CD1c-positive myeloid dendritic cell (primary cell): ENCODE measurements around the gene TOM1L2.
"Not testable (repeated sequence)": the region's sequence is repeated elsewhere in the genome, so short reads cannot be mapped to it uniquely, and the experiment has no call there.

Experiments used
- DNase-seq: peaks from one replicate; pipeline ENCODE4 v3.0.0-alpha.2; 2016; ENCODE audit errors: extremely low spot score

Gene TOM1L2

DNA sequence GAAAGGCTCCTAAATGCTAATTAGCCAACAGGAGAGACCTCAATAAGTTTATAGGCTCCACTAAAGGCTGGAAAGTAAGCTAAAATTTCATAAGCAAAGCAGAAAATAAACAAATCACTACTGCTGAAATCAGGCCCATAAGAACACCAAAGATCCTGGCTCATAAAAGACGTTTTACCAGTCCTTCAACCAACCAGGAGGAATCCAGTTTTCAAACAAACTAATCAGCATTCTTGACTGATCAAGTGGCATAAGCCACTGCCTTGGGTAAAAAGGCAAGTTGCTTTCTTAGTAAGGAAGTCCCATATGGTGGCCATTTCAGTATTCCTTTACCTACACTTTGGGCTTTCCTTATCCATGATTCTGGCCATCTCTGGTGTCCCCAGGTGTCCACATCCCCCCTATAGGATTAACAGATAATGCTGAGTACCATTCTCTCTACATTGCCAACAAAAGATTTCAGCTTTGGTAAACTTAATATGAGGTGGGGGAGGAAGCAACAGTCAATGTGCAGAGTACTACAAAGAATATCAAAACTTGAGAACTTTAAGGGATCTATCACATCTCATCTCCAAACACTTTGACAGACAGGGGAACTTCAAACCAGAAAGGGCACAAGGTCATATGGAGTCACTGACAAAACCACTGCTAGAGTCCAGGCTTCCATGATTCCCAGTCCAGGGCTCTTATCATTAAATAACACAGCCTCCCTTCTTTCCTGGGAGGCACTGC lies 1.3 kb downstream of the TOM1L2 start:
- DNase-seq, result no peak

DNA sequence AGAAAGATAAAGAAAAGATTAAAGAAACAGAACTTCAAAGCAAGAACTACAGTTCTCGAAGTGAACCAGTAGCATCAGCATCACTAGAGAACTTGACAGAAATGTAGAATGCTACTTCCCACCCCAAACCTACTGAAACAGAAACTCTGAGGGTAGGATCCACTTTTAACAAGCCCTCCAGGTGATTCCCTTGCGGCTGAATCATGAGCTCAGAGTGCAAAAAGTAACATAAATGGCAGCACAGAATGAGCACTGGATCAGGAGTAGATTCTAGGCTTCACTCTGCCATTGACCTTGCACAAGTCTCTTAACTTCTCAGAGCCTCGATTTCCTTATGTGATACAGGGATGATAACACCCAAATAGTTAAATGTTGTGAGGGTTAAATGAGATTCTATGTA lies 5.8 kb downstream of the TOM1L2 start:
- no peak for DNase-seq

DNA sequence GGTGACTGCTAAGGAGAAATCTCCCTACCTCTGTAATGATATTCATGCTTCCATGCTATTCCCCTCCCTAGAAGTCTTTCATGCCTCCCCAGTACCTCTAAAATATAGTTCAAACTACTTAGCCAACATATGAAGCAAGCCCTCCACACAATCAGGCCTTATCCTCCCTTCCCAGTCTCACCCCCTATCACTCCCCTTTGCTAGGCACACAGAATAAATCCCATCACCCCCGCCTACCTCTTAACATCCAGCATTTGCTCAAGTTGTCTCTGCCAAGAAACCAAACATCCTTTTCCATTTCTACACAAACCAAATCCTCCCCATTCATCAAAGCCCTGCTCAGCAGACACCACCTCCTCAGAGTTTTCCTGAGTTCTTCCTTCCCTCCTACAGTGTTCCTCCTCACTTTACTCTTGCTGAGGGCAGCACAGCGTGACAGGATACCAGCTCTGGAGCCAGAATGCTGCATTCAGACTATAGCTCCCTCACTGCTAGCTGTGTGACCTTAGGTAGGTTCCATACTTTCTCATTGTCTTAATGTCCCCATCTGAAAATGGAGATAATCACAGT lies 7.0 kb downstream of the TOM1L2 start:
- no peak for DNase-seq

DNA sequence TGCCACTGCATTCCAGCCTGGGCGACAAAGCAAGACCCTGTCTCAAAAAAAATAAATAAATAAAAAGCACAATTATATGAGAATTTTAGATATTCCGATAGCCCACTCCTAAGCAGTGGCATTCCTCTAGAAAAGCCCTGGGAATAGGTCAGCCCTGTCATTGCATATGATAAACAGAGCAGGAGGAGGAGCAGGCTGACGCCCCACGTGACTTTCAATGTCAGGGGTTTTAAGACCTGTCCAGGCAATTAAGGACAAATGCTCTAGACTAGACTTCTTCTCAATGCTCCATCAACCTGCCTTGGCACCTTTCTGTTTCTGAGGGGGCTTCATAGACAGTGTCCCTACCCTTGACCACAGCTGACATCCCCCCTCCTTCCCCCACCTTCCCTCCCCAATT lies 7.5 kb downstream of the TOM1L2 start:
- DNase-seq, result no peak

DNA sequence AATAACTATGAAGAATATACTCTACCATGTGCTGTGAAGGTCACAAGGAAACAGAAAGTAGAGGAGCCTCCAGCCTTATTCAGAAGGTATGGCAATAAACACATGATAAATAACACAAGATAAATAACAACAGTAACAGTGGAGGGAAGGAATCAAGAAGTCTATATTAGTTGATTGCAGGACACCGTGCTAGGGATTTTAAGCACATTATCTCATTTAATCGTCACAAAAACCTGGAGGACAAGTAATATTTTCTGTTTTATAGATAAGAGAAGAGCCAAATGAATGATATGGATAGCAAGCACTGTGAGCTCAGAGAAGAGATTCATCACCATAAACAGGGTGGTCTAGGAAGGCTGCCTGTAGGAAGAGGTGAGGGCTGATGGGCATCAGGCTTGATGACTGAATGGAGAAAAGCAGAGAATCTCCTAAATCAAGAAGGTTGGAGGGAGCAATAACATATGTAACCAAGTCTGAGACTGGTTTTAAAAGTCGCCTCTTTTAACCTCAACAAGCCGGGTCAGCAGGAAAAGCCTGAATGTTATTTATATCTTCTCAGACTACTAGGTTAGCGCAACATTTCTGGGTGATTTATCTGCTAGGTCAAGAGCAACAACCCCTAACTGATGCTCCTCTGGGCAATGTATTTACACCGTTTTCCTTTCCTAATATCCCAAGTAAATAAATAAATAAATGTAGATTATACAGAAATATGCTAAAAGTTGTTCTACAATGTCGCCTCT lies 8.3 kb downstream of the TOM1L2 start:
- no peak for DNase-seq

DNA sequence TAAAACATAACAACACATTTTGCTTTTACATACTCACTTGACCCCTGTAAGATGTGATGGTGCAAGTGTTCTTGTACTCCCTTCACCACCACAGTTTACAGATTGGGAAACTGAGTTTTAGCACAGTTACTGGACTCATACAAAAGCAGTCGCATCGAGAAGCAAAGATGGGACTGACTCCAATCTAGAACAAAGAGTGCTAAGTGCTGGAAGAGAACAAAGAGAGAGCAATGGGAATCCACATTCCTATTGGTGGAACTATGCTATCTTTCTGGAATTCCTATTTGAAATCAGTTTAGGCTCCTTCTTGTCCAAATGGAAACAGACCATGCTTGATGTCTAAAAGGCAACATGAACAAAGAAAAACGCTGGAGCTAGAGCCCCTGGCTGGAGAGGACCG lies 9.1 kb downstream of the TOM1L2 start:
- no peak for DNase-seq

DNA sequence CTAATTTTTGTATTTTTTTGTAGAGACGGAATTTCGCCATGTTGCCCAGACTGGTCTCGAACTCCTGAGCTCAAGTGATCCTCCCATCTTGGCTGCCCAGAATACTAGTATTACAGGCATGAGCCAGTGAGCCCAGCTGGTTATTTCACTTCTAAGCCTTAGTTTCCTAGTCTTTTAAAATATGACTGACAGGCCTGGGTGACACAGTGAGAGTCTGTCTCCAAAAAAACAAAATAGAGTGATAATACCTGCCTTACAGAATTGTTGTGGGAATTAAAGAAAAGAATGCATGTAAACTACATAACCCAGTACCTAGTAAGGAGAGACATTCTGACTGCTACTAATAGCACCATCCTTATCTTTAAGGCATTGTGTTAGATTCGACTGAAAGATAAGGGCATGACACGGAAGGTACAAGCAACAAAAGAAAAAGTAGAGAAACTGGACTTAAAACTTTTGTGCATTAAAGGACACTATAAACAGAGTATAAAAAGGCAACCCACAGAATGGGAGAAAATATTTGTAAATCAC lies 11.6 kb downstream of the TOM1L2 start:
- no peak for DNase-seq

DNA sequence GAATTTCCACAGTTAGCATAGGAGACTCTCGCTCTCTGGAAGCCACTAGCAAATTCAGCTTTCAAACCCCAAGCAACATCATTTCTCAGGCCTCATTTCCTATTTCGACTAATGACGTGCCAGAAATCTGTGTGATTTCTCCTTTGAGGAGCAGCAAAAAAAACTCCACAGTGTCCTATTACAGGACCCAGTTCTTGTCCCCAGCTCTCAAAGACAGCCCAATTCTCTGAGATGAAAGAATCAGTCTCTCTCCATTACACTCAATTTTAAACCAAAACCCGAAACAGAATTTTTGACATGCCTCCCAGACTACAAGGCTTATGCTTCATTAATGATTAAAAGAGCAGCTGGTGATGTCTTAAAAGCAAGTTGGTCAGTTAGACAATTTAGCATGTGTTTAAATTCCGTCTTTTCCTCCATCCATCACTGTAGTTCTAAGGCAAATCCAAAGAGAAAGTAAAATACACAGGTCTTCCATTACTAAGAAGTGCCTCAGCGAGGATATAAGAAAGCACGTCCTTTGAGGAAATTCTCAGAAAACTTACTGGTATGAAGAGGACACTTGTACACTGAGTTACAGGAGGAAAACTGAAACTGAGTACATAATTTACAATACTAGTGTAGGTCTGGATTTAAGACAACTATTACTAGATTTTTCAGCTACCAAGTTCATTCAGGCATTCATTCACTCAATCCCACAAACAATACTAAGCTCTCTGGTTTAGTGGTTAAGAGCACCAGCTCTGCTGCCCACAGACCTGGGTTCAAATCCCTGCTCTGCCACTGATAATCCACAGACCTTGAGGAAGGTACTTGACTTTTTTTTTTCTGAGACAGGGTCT lies 12.5 kb downstream of the TOM1L2 start:
- DNase-seq, result no peak

DNA sequence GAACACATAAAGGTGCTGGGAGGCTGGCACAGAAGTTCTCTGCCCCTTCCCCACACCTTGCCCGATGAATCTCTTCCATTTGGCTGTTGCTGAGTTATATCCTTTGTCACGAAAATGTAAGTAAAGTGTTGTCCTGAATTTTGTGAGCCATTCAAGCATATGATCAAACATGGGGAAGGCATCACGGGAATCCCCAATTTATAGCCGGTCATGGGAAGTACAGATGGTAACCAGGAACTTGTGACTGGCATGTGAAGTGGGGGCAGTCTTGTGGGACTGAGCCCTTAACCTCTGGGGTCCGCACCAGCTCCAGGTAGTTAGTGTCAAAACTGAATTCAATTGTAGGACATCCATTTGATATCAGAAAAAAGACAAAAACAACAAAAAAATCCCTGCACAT lies 13.2 kb downstream of the TOM1L2 start:
- no peak for DNase-seq

DNA sequence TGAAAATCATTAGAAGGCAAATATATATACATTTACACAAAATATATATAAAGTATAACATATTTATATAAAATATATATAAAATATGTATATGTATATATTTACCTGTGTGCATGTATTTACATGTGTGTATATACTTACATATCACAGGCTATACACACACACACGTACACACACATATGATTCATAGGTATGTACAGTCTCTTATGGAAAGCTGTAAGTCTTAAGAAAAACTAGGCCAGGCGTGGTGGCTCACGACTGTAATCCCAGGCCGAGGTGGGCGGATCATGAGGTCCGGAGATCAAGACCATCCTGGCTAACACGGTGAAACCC lies 14.7 kb downstream of the TOM1L2 start:
- no peak for DNase-seq

DNA sequence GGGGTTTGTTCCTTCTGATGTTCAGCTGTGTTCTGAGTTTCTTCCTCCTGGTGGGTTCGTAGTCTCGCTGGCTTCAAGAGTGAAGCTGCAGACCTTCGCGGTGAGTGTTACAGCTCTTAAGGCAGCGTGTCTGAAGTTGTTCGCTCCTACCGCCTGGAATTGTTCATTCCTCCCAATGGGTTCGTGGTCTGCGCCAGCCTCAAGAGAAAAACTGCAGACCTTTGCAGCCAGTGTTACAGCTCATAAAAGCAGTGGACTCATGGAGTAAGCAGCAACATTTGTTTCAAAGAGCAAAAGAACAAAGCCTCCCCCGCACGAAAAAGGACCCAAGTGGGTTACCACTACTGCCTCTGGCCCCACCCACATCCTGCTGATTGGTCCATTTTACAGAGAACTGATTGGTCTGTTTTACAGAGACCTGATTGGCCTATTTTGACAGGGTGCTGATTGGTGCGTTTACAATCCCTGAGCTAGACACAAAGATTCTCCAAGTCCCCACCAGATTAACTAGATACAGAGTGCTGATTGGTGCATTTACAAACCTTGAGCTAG lies 16.3 kb downstream of the TOM1L2 start:
- not testable (repeated sequence) for DNase-seq

DNA sequence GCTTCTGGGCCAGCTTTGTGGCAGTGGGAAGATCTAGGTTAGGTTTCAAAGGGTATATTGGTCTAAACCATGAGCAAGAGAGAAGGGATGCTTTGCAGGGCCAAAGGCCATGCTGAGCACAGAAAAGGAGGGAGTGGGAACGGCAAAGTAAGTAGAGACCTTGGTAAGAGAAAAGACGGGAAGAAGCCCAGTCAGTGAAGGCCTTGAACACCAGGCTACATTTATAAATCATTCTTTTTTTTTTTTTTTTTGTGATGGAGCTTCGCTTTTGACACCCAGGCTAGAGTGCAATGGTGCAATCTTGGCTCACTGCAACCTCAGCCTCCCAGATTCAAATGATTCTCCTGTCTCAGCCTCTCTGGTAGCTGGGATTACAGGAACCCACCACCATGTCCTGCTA lies 18.1 kb downstream of the TOM1L2 start:
- no peak for DNase-seq

DNA sequence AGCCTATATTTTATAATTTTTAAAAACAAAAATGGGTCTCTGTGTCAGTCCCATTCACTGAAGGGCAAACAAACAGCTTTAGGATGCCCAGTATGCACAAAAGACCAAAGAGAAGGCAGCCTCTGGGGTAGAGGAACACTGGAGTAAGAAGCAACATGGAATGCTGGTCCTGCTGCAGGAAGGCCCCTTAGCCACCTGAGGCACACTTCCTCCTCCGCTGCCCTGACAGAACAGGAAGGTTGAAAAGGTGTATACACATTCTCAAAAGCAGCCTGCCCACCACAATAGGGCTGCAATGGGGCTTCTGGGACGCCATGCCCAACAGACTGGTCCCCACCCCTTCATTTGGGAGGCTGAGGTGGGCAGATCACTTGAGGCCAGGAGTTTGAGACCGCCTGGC lies 19.5 kb downstream of the TOM1L2 start:
- DNase-seq, result no peak

DNA sequence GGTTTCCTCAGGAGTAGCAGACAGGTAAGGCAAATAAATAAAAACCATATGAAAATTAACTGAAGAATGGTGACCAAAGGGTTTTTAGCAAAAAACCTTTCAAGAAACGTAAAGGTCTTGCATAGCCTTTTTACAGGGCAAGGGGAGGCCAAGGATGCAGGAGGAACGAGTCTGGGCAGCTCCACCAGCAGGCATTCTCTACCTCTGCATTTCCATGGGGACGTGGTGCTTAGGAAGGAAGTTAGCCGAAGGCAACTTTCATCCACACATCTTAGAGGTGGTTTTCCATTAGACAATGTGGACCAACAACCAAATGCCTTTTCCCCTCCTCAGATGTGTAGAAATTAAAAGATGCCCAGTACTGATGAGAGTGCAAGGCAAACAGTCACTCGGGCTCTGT lies 20.7 kb downstream of the TOM1L2 start:
- no peak for DNase-seq

DNA sequence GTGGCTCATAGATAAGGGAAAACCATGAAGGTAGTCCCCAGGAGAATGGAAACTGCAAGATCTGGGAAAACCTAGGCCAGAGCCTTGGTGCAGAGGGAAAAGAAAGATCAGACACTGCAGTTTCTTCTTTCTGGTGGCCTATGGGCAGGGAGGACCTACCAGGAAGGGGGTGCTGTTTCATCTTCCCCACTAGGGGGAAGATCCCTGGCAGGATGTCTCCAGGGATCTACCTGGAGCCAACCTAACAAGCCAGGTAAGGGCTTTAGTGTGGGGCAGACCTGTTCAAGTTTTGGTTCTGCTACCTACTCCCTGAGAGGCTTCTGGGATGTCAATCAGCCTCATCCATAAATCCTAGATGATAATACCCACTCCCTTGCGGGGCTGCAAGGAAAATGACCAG lies 21.4 kb downstream of the TOM1L2 start:
- no peak for DNase-seq

DNA sequence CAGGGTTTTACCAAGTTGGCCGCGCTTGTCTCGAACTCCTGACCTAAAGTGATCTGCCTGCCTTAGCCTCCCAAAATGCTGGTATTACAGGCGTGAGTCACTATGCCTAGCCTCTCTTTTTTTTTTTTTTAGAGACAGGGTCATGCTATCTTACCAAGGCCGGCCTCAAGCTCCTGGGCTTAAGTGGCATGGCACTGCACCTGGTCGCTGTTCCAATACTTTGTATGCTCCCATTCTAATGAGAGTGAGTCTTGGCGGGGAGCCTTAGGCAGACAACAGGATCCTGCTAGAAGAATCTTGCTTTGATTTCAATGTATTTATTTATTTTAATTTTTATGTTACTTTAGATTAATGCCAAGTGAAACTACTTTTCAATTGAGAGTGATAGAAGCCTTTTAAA lies 21.9 kb downstream of the TOM1L2 start:
- DNase-seq, result no peak

DNA sequence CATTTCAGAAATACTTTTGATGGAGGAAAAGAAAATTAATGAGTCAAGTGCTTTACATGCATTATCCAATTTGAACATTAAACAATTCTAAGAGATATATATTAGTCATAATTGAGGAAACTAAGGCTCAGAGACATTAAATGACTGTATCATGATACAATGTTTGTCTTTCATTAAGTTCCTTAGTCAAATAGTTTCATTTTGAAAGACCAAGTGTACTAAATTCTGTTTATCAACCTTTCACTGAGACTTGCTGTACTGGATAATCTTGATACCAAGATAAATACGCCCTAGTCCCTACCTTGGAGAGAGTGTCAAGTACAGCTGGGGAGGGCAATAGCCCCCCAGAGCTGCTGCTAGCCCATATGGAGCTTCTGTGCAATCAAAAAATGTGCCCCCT lies 24.2 kb downstream of the TOM1L2 start:
- no peak for DNase-seq

DNA sequence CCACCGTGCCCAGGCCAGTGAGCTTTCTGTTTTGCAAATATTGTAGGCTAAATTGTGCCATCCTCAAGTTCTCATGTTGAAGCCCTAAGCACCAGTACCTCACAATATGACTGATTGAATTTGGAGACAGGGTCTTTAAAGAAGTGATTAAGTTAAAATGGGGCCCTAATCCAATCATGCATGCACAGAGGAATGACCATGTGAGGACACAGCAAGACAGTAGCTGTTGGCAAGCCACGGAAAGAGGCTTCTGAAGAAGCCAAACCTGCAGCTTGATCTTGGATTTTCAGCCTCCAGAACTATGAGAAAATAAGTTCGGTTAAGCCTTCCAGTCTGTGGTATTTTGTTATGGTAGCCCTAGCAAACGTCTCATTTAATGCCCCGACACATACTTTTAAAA lies 24.9 kb downstream of the TOM1L2 start:
- DNase-seq, result no peak

DNA sequence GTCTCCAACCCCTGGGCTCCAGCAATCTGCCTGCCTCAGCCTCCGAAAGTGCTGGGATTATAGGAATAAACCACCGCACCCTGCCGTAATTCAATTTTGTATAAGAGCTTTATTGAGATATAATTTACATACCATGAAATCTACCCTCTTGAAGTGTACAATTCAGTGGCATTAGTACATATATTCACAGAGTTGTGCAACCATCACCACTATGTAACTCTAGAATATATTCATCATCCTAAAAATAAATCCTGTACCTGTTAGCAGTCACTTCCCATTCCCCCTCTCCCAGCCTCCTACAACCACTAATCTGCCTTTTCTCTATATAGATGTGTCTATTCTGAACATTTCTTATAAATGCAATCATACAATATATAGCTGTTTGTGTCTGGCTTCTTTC lies 26.1 kb downstream of the TOM1L2 start:
- no peak for DNase-seq

DNA sequence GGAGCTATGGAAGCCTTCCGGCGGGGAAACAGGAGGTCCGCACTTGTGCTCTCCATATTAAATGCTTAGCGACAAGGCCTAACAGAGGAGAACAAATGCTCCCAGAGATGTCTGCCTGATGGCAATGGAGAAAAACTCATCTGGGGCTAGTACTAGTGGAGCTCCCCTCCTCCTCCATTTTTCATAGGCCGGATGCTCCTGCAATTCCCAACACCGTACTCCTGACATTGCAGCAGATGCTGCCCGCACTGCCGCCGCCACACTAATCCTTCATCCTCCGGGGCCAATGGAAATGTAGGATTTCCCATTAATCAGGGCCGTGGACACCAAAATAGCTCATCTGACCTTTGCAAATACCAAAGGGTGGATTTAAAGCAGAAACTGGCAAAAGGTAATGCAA lies 27.5 kb downstream of the TOM1L2 start:
- no peak for DNase-seq

DNA sequence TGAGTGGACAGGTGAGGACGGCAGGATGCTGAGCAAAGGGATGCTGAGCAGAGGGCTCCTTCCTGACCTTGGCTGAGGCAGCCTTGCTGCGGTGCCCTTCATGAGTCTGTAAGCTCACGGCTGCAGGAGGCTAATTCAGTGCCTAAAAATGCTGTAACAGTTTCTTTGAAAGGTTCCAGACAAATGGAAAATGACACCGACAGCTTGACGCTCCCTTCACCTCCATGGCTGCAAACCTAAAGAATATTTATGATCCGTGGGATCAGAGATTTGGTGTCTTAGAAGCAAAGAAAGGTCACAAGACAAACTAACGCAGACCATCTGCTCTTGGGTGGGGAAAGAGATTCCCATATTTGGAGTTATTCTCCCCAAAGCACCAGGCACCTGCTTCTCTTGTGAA lies 28.0 kb downstream of the TOM1L2 start:
- no peak for DNase-seq
